ENCODE measurements around the gene RPRD2. TPM values are rescaled to one million over a fixed set of nuclear protein-coding genes. Genes with fewer than 3 reads are reported as not detected.
"Not testable (repeated sequence)": the region's sequence is repeated elsewhere in the genome, so short reads cannot be mapped to it uniquely, and the experiment has no call there.

RPRD2 gene
- total RNA-seq, result 7.0 and 8.7 TPM in 2 replicates

DNA sequence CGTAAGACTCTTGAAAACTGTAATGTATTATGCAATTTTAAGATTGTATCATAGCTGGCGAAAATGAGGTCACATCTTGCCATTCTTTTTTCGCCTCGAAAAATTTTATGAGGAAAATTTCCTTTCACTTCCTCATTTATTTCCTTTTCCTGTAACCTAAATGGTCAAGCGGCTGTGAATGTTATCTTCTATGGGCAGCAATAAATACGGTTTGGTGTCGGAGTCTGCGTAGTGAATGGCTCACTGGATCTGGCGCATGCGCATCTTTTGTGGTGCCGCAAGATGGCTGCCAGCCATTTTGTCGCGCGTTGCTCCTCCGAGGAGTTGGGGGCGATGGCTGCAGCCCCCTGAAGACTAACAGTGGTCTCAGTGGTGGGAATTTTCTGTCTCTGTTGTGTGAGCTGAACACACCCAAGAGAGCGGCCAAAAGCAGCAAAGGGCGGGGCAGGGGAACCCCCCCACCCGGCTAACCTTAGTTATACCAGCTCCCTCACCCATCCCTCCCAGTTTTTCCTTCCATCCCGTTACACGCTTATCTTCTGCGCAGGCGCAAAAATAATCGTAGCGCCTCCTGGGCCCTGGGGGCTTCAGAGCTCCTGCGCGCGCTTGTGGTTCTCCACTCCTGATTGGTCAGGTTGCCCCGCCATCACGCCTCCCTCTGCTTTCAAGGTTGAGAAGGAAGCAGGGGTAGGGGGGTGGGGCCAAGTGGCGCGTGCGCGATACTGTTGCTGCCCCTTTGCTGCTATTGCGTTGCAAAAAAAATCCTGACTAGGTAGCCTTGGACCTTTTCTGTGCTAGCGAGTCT, at the start of gene RPRD2:
Gene RPRD2, plus strand, starts transcription at position 722 of the 805 bp plus-strand sequence. CDS start 568 bp downstream, outside the sequence.
- peak; percentile 98 to 100 for DNase-seq (ENCODE audit: low read depth in 2 of 2)

DNA sequence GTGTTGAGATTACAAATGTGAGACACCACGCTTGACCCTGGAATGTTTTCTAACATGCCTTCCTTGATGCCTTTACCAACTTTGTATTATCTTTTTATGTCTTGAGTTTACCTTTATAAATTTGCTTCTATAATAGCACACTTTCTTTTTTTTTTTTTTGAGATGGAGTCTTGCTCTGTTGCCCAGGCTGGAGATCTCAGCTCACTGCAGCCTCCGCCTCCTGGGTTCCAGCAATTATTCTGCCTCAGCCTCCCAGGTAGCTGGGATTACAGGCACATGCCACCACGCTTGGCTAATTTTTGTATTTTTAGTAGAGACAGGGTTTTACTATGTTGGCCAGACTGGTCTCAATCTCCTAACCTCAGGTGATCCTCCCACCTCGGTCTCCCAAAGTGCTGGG, 49.3 kb upstream of the RPRD2 start:
- not testable (repeated sequence) for DNase-seq (ENCODE audit: low read depth in 2 of 2)

DNA sequence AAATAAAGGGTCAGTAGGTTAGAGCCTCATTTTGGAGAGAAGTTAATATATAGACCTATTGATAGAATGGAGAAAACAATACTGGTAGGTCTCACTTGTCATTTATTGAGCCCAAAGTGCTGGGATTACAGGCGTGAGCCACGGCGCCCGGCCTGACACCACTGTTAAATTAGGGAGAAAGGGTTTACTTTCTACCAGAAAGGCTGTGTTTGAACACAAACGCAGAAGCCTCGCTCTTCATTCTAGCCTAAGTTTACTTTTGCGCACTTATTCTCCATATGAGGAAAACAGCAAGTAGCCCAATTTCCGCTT, 43.3 kb upstream of the RPRD2 start:
- no peak for DNase-seq (ENCODE audit: low read depth in 2 of 2)

- DNase-seq (ENCODE audit: low read depth in 2 of 2), result no peak
Measured at GRCh38 chr1:150321826-150322166, 42.2 kb upstream of the RPRD2 start.

- DNase-seq (ENCODE audit: low read depth in 2 of 2), result no peak
Measured at GRCh38 chr1:150322310-150322709, 41.6 kb upstream of the RPRD2 start.

DNA sequence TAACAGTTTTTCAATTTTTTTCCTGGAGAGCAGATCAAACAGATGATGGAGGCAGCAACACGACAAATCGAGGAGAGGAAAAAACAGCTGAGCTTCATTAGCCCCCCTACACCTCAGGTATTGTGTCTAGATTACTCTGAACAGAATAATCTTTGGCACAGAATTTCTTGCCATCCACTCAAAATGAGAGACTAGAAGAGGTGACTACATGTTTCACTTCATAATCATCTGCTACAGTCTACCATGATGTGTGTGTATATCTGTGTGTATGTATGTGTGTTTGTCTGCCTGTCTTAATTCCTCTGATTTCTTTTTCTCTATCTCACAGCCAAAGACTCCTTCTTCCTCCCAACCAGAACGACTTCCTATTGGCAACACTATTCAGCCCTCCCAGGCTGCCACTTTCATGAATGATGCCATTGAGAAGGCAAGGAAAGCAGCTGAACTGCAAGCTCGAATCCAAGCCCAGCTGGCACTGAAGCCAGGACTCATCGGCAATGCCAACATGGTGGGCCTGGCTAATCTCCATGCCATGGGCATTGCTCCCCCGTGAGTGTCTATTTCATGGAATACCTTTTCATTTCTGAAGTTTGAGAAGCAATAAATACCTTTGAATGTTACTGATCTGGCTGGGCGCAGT, 31.2 kb upstream of the RPRD2 start:
- DNase-seq (ENCODE audit: low read depth in 2 of 2), result no peak

DNA sequence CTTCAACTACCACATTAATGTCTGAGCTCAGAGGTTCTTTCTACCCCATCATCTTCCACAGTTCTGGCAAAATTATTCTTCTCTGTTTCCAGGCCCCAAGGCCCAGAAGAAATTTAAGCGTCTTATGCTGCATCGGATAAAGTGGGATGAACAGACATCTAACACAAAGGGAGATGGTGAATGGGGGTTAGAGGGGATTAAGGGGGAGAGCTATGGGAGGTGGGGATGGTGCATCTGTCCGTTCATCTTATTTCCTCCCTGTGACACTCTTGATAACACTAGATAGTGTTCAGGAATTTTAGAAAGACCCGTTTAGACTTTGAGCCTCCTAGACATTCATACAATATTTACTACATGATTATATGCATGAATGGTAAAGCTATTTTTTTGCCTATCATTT, 17.6 kb upstream of the RPRD2 start:
- DNase-seq (ENCODE audit: low read depth in 2 of 2), result no peak

DNA sequence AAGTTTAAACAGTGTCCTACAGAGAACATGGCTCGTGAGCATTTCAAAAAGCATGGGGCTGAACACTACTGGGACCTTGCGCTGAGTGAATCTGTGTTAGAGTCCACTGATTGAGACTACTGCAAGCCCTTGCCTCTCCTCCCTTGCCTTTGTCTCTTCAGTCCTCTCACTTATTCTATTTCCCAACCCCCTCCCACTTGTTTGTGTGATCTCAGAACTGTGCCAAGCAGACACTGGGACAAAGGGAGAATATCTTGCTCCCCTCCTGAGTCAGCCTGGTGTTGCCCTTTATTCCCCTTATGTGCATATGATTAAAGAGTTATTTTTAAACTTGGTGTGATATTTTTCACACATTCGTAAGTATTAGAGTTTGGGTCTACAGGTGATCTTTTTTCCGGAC, 11.1 kb upstream of the RPRD2 start:
- no peak for DNase-seq (ENCODE audit: low read depth in 2 of 2)

DNA sequence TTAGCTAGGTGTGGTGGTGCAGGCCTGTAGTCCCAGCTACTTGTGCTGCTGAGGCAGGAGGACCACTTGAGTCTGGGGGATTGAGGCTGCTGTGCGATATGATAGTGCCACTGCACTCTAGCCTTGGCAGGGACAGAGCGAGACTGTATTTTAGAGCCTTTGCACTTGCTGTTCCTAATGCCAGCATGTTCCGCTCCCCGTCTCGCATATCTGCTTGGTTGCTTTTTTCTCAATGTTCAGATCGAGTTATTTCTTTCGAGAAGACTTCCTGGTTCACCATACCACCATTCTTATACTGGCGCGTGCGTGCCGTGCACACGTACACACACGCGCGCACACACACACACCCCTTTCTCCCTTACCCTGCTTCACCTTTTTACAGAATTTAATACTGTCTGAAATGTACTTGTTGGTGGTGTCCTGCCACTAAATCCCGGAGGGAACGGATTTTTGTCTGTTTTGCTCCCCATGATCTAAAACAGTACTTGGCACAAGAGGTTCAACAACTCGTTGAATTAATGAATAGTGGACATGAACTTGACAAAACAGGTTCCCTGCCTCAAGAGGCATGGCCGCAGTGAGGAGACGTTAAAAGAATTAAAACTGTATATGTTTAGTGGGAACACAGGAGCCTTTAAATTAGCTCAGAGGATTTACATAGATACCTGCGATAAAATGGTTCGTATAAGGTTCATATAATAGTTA, 1.1 kb upstream of the RPRD2 start:
- peak in 1 of 2 donors; percentile 13 for DNase-seq (ENCODE audit: low read depth in 2 of 2)

DNA sequence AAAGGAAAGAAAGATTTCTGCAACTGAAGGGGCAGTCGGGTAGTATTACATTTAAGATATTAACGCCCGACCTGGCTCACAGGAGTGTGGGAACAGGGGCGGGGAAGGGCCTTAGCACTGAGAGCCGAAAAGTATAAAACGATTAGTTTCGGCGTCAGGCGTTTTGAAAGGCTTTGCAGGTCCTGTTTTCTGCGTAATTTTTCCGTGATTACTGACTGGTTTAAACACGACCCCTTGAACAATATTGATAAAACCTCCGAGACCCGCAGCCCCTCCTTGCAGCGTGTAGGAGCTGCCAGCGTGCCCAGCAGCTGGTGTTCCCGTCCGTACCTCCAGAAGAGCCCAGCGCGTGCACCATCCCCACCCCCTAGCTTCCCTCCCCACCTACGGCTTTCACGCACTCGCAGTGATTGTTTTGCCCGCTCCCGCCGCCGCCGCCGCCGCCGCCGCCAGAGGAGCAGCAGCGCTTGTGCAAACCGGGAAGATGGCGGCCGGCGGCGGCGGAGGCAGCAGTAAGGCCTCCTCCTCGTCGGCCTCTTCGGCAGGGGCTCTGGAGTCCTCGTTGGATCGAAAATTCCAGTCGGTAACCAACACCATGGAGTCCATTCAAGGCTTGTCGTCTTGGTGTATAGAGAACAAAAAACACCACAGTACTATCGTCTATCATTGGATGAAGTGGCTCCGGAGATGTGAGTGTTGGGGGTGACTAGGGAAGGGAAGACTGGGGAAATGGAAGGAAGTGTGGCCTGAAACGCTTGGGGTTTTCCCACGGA, 470 bp downstream of the RPRD2 start:
- DNase-seq (ENCODE audit: low read depth in 2 of 2), result peak; percentile 48 to 88

DNA sequence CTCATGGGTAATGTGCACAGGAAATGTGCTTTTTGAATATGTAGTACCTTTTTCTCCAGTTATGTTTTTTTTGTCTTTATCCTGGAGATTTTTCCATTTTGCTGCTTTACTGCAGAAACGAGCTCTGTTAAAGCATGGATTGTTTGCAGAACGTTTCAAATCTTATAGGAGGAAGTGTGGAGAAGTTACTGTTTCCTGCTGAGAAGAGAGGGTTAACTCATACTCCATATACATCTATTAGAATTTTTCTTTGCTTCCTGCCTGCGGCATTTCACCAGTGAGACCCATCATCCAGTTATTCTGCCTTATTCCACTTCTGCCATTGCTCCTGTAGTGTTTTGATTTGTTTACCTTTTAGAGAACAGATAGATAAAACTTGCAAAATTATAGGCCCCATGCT, 2.0 kb downstream of the RPRD2 start:
- DNase-seq (ENCODE audit: low read depth in 2 of 2), result peak in 1 of 2 donors; percentile 14

DNA sequence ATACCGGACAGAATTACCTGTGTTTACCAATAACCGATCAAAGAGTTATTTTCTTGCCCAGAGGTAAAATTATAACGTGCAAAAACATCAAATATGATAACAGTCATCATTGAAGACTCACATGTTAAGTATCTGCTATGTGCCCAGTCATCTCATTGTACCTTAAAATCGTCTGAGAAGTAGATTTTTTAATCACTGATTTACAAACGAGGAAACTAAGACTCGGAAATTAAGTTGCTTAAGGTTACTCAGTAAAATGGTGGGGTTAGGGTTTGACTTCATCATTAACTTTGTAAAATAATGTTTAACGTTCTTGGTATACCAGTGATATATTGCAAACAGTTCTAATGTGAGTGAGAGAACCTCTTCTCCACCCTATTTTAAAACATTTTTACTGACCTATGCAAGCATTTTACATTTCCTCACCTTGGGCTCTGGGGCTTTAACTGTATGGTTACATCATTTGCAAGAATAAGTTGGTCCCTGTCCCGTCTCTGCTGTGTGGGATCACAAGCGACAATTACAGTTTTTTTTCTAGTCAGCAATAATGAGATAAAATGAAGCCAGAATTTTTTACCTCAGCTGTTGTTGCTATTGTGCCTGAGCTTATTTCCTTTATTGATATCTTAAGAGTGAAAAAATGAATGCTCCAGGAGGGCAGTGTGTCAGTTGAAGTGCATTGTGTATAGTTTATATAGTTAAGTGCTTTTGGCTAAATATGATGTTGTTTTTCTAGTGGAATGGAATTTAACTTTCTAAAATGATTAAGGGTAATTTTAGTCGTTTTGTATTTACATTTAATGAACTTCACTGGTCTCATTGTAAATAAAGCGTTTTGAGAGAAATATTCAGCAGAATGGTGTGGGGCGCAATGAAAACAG, 2.7 kb downstream of the RPRD2 start:
- peak in 1 of 2 donors; percentile 9 for DNase-seq (ENCODE audit: low read depth in 2 of 2)

DNA sequence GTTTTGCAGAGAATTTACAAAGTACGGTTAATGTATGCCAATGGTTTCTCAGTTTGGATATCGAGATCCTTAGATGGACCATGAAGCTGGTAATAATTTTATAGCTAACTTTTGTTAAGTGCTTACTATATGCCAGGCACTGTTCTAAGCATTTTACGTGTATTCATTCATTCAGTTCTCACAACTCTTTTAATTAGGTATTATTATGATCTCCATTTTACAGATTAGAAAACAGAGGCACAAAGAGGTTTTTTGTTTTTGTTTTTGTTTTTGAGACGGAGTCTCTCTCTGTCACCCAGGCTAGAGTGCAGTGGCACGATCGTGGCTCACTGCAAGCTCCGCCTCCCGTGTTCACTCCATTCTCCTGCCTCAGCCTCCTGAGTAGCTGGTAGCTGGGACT, 7.2 kb downstream of the RPRD2 start:
- DNase-seq (ENCODE audit: low read depth in 2 of 2), result no peak

GRCh38 chr1:150372580-150372979, 8.6 kb downstream of the RPRD2 start:
- DNase-seq (ENCODE audit: low read depth in 2 of 2), result no peak

DNA sequence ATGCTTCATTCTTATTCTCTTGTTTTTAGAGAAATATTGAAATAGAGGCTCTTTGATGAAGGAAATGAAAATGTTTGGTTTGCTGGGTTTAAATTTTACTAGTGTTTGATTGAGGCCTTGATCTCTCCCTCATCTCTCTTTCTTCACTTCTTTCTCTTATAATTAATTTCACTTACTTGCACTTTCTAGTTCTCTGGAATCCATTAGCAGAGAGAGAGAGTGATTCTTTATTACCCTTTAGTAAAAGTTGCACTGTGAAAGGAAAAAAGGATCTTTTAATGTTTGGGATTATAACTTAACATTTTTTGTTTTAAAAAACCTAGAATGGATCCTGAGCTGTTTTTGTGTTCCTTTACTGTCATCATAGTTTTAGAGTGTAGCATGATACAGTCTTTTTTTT, 12.2 kb downstream of the RPRD2 start:
- DNase-seq (ENCODE audit: low read depth in 2 of 2), result no peak

GRCh38 chr1:150383631-150384324, 19.8 kb downstream of the RPRD2 start:
- DNase-seq (ENCODE audit: low read depth in 2 of 2), result peak in 1 of 2 donors; percentile 43

- DNase-seq (ENCODE audit: low read depth in 2 of 2), result no peak
Measured at GRCh38 chr1:150385537-150386445, 21.8 kb downstream of the RPRD2 start.

- DNase-seq (ENCODE audit: low read depth in 2 of 2), result no peak
Measured at GRCh38 chr1:150386592-150386991, 22.6 kb downstream of the RPRD2 start.

DNA sequence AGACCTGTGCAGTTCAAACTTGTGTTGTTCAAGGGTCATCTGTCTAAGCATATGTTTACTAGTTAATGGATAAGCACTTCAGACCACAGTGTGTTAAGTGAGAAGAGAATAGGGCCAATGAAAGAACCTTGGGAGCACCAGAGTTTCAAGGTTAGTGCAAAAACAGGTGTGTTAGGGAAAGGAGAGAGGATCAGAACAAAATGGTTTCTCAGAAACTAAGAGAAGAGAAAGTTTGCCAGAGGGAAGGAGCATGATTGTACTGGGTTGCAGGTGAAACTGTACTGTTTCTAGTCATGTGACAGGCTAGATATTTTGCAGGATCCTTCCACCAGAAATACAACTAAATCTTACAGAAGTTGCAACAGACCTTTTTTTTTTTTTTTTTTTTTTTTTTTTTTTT, 23.3 kb downstream of the RPRD2 start:
- DNase-seq (ENCODE audit: low read depth in 2 of 2), result no peak

All from dermis microvascular lymphatic vessel endothelial cell (primary cell).